Retinal pigment epithelial cell (primary cell): ENCODE results near the gene PCDH9.
"Not testable (repeated sequence)": the region's sequence is repeated elsewhere in the genome, so short reads cannot be mapped to it uniquely, and the experiment has no call there.

Source experiments
- DNase-seq: peaks from one replicate; pipeline ENCODE4 v3.0.0-alpha.2; 2010; ENCODE audit warnings: low read depth
- H3K4me3 ChIP-seq: 2 replicates; pipeline ENCODE4 v1.5.1; 2011; ENCODE audit warnings: mild to moderate bottlenecking, low read length, control low read depth, moderate library complexity
- CTCF ChIP-seq: conservative IDR thresholded peaks from 2 replicates; pipeline ENCODE4 v1.5.1; 2011; ENCODE audit warnings: low read depth, low read length, control low read depth, inconsistent platforms

Gene PCDH9

GRCh38 chr13:66296328-66296727 is 933.8 kb downstream of the PCDH9 start:
- H3K4me3 ChIP-seq: no peak overlapping the region
- no peak for TF ChIP-seq CTCF
- no peak for DNase-seq

- DNase-seq, H3K4me3 ChIP-seq: not testable (repeated sequence)
These were observed 943.3 kb downstream of the PCDH9 start for GRCh38 chr13:66286806-66287205.

- DNase-seq: peak; percentile 57
- TF ChIP-seq CTCF: no peak
- H3K4me3 ChIP-seq: no peak overlapping the region
These were observed 954.7 kb downstream of the PCDH9 start for GRCh38 chr13:66275416-66275815.

- DNase-seq: no peak
- TF ChIP-seq CTCF: no peak
- no peak overlapping the region for H3K4me3 ChIP-seq
These were observed 957.1 kb downstream of the PCDH9 start for GRCh38 chr13:66273011-66273410.

GRCh38 chr13:66266761-66267160 is 963.4 kb downstream of the PCDH9 start:
- no peak overlapping the region for H3K4me3 ChIP-seq
- TF ChIP-seq CTCF: no peak
- DNase-seq: no peak

GRCh38 chr13:66266348-66266747 is 963.8 kb downstream of the PCDH9 start:
- TF ChIP-seq CTCF: no peak

GRCh38 chr13:66265371-66265770 is 964.8 kb downstream of the PCDH9 start:
- TF ChIP-seq CTCF: no peak
- no peak overlapping the region for H3K4me3 ChIP-seq
- no peak for DNase-seq

More at GRCh38 chr13:66266348-66266747, 963.8 kb downstream of the PCDH9 start:
- no peak for DNase-seq
- no peak overlapping the region for H3K4me3 ChIP-seq

GRCh38 chr13:66264971-66265370 is 965.2 kb downstream of the PCDH9 start:
- DNase-seq: peak; percentile 10
- H3K4me3 ChIP-seq: no peak overlapping the region
- no peak for TF ChIP-seq CTCF
